NCI-H1048 (cell line): Measurements from ENCODE around the gene STPG1.

ENCODE experiments used
- DNase-seq: peaks from one replicate; lab custom pipeline; 2025; lab: John Stamatoyannopoulos, UW

The STPG1 gene

DNA sequence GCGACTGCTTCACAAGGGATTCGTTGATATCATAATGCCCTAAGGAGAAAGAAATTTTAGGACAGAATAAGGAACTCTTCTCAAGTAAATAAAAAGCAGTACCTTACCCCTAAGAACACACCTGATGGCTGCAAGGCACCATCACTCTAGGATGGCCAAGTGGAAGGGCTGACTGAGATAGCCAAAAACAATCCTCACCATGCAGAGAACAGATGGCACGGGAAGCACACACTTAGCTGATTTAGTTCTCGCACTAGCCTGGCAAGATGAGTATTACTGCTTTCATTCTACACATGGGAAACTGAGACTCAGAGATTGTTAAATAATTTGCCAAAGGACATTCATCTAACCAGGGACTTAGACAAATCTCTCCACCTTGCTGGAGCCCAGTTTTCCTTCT is 43.8 kb downstream of the STPG1 start:
- DNase-seq = no peak

DNA sequence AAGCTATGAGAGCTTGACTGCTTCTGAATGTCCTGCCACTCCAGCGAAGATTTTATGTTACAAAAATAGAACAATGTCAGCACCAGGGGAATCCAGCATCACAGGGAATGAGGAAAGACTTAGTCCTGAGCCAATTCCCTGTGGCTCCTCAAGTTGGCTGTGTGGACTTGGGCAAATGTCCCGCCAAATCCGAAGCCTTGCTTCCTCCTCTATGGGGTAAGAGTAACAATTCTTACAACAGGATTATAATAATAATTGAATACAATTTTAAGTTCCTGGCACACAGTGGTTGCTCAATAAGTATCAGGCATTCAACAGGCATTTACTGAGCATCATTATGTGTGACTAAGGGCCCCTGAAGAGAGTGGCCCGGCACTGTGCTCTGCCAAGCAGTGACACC is 44.4 kb downstream of the STPG1 start:
- DNase-seq = no peak

- no peak for DNase-seq
Measured at GRCh38 chr1:24366707-24367106, 46.9 kb downstream of the STPG1 start.

DNA sequence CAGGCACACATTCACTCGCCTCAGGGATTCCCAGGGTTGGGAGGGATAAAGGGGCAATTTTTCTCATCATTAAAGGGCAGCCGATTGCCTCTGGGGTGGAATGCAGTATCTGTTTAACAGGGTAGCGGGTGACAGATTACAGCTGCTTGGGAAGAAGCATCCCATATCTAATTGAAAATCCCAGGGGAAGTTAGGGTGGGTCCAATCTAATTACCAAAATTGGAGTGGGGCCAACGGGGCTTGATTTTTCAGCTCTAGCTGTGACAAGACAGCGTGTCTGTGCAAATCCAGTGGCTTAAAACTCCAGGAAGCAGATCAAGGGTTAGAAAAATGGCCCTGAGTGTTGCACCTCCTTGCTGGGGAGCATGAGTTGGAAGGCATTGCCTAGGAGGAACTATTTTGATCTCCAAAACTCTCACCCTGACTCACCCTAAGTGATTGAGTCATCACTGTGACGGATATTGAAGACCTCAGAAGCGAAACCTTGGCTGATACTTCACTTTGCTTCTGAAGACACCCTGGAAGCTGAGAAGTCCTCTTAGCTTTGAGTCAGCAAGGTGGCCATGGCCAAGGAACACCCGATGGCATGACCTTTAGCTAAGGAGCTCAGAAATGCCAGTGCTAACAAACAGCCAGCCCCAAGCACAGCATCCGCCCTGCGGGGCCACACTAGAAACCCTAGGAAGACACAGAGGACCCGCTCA is 48.5 kb downstream of the STPG1 start:
- DNase-seq = no peak

DNA sequence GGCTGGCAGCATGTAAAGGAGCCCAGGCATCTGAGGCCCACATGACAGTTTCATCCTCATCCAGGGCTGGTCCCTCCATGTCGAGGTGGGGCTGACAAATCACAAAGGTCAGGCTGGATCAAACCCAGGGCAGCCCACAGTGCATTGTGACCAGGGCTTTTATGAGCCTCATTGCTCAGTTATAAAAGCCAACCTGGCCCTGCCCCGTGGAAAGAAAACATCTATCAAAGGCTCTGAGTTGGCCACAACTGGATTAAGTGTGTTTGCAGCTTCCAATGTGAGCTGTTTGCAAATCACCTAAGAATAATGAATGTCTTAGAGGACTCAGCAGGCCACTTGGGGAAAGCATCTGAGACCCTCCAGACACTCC is 49.0 kb downstream of the STPG1 start:
- no peak for DNase-seq

DNA sequence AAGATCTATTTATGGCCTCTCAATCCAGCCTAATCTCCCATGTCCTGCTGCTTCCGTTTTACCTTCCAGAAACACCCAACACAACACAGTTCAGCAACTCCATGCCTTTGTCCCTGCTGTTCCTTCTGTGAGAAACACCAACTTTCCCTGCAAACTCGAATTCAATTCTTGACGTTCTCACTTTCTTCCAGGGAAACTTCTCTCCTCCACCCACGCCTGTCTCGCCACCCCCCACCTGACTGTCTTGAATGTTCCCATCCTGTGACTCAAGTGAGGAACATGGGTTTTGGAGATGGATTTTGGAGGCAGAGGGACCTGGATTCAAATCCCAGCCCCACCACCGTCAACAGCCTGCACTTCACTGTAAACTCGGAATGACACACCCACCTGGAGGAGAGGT is 49.6 kb downstream of the STPG1 start:
- DNase-seq = no peak

DNA sequence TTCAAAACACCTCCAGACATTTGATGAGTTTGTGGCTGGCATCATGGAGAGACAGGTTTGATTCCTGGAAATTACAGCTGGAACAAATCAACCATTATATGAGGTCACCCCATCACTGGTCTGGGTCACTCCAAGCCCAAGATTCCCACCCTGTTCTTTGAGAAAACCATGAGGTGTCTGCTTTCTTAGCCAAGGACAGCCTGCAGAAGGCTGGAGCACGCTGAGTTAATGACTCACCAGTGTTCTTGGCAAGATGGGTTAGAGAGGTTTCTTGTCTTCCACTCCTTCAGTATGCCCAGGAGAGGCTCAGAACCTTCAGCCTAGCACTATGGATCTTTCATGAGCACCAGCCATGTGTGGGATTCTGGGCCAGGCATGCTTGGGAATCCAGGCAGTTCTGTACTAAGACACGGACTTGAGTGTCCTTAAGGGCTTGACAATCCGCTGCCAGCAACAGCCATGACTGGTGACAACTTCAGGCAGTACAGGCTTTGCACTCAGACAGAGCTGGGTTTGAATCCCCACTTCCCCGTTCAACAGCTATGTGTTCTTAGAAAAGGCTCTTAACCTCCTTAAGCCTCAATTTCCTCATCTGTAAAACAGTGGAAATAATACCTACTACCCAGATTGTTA is 50.5 kb downstream of the STPG1 start:
- DNase-seq = no peak

DNA sequence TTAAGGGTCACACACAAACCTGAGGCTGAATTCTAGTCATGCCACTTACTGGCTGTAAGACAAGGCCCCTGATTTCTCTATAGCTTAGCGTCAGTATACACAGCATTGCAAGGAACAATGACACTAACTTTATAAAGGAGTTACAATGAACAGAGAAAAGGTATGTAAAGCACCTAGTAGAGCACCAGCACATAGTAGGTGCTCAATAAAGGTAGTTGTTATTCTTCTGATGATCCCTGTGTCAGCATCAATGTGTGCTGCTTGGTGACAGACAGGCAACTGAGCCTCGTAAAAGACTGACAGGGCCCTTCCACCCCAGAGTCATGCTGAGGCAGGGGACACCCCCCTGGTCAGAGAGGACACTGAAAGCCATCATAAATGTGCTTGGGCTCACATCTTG is 51.2 kb downstream of the STPG1 start:
- DNase-seq = no peak

DNA sequence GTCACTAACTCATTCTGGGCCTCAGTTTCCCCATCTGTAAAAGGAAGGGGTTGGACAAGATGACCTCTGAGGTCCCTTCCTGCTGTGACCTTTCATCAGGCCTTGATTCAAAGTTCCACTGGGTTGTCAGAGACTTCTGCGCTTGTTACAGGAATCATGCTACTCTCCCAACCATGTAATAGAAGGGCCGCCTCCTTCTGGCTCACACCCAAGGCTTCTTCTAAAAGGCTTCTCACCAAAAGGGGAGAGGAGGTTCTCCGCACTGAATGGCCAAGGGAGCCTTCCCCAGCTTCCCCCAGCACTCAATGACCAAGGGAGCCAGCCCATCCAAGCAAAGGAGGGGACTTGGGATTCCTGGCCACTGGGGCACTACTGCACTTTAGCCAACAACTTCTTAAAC is 51.8 kb downstream of the STPG1 start:
- no peak for DNase-seq

- no peak for DNase-seq
Measured at GRCh38 chr1:24360681-24361080, 52.9 kb downstream of the STPG1 start.

DNA sequence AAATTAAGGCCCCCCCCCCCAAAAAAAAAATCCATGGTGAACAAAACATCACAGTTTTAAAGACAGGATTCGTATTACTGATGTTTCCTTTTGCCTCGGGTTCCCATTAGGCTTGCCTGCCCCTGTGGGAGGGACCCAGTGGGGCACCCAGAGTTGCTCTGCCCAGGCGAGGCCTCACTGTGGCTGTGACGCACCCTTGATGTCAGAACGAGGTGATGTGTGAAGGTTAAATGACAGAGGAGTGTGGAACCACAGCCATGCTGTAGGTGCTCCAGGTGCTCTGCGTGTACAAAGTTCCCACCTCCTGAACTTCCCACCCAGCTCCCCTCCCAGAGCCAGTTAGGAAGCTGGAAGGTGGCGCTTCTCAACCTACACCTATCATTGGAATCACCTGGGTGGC is 56.5 kb downstream of the STPG1 start:
- no peak for DNase-seq

- no peak for DNase-seq
Measured at GRCh38 chr1:24355466-24355865, 58.1 kb downstream of the STPG1 start.

- DNase-seq = no peak
Measured at GRCh38 chr1:24353292-24353891, 60.2 kb downstream of the STPG1 start.

- DNase-seq = no peak
Measured at GRCh38 chr1:24351918-24352627, 61.5 kb downstream of the STPG1 start.

DNA sequence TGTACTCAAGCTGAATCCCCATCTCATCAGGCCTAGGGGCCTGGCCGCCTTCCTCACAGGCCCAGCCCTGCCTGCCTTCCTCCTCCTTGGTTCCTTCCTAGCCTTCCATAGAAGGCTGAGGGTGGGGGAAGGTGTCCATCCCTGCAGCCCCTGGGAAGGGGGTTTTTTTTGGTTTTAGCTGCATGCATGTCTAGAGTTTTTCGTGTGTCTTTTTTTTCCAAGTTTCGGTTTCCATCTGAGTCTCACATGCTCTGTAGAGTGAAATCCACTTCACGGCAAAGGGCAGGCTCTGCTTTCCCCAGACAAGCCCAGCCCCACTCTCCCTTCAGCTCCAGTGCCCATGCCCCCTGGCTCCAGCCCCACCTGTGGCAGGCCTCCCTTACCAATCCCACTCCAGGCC is 62.3 kb downstream of the STPG1 start:
- no peak for DNase-seq

DNA sequence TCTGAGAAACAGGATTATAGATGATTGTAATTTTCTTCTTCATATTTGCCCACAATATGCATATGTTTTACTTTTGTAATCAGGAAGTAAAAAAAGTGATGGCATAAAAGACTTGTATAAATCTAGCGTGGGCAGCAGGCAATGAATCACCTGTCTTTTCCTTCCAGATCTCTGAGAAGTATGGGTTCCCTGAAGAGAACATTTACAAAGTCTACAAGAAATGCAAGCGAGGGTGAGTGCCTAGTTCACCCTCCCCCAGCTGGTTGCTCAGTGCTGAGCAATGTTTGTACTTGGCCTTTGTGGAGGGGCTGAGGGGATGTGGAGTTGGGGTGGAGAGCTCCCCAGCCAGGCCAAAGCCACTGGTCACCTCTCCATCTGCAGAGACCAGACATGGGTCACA is 63.7 kb downstream of the STPG1 start:
- no peak for DNase-seq

DNA sequence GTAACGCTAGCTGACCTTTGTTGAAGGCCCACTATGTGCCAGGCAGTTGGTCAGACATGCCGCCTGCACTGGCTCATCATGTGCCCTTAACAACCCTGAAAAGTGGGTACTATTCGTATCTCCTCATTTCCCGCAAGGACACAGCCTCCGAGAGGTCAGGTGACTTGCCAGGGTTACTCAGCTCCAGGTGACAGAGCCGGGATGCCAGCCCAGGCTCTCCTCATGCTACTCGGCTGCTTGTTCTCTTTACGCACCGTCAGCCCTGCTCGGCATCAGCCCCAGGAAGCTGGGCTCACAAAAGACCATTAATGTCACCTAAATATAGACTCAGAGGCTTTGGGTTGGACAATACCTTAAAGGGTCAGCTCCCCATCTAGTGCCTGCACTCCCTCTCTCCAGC is 65.4 kb downstream of the STPG1 start:
- DNase-seq = no peak

GRCh38 chr1:24347159-24347934 is 66.2 kb downstream of the STPG1 start:
- no peak for DNase-seq

GRCh38 chr1:24345334-24345733 is 68.2 kb downstream of the STPG1 start:
- DNase-seq = no peak

DNA sequence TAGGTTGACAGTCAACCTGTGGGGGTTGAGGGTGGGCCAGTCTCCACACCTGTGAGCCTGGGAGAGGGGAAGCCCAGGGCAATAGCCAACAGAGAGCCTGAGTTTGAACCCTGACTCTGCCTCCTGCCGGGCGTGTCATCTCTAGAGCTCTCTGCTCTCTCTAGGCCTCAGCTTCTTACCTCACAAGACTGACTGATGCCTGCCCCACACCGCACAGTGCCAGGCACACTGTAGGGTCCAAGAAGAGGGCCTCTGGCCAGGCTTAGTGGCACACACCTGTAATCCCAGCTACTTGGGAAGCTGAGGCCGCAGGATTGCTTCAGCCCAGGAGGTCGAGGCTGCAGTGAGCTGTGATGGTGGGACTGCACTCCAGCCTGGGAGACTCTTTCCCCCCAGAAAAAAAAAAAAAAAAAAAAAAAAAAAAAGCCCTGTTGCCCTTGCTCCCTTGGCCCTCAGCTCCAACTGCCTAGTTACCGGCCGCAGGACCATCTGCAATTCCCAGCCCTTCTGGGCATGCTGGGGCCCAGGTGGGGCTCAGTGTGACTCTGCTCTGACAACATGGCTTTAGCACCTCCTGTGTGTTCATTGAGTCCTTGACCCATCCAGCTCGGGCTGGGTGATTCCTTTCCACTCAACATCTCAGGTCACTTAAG is 69.4 kb downstream of the STPG1 start:
- DNase-seq = no peak

DNA sequence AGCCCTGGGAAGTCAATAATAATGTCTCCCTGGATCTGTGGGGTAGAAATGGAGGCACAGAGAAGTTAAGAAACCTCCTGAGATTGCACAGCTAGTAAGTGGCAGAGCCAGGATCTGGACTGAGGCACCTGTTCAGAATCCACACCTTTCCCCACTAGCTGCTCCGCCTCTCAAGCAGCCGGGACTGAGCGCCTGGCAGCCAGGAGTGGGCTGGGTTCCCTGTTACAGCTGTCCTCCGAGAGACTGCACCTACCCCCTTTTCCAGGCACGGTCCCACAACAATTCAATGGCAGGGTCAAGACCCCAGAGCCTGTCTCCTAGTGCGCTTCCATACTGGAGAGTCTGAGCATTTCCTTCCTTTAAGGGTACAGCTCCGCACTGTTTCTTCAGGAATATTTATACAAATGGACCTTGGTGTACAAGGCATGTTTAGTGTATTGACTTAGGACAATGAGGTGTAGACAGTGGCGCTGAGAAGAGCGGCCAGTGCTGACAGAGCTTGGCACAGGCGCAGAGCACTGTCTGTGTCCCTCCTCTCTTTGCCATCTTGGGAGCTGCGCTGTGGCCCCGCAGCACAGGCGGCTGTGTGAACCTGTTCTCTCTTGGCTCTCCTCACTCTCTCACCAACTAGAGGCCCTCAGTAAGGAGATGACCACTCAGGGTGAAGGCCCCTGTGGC is 70.0 kb downstream of the STPG1 start:
- DNase-seq = no peak
